ENCODE results near the gene TET2.

TET2 gene

GRCh38 chr4:105145156-105145902 lies 1.3 kb upstream of the TET2 start:
- no peak for DNase-seq

- DNase-seq, result no peak
Observed at GRCh38 chr4:105145903-105146275, 787 bp upstream of the TET2 start.

- DNase-seq, result no peak
Observed at GRCh38 chr4:105147016-105147552, 408 bp downstream of the TET2 start.

DNA sequence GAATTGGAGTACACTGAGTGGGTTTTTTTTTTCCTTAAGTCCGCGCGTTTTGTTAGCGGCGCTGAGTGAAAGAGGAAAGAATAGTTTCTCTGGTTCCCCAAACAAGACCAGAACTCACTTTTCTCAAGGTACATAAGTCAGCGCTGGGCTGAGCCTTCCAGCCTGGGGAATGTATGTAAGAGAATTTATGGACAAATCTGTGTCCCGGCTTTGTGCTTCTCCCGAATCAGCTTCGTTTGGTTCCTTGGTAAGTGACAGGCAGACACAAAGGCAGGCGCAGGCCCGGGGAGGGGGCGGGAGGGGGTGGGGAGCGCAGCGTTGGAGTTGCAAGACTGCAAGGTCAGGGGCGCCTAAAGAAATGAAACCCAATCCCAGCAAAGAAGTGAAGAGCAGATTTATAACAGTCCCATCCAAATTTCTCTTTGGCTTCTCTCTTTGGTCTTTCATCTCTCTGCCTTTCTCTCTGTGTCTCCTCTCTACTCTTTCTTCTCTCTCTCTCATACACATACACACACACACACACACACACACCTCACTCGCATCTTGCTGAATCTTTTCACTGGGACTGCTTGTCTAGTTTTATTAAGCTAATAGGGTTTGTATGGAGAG lies 981 bp downstream of the TET2 start:
- DNase-seq, result peak; percentile 7

- DNase-seq, result no peak
Observed at GRCh38 chr4:105148356-105148755, 1.7 kb downstream of the TET2 start.

GRCh38 chr4:105148776-105149175 lies 2.1 kb downstream of the TET2 start:
- DNase-seq, result no peak

DNA sequence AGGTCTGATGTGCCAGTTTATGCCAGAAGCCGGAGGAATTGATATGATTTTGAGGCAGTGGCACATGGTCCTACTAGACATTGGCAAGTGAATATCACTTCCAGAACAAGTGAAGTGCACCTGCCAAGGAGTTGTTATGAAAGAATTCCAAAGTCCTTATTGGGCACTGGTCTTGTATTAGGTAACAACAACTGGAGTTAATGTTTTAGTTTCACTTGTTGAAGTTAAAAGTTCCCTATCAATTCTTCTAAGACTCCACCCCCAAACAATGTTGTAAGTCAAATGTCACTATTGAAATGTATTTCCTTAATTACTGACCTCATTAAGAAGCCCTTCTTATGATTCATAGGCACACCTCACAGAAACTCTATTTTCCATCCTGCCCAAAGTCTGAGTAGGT lies 3.1 kb downstream of the TET2 start:
- no peak for DNase-seq

DNA sequence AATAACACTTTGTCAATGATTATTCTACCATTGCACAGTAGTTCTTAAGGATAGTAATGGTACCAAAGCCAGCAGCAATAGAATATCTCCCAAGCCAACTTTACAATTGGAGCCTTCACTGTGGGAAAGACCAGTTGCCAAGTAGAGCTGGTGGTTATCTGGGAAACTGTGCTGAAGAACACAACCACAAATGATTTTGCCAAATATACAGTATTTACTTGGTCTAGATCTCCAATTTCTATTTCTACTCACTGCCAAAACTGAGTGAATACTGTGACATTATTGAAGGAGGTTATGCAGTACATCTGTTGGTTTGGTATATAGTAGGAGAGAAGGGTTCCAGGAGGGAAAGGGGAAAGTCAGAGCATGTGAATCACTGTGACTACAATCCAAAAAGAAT lies 3.8 kb downstream of the TET2 start:
- no peak for DNase-seq

GRCh38 chr4:105153749-105154148 lies 7.1 kb downstream of the TET2 start:
- DNase-seq, result no peak

DNA sequence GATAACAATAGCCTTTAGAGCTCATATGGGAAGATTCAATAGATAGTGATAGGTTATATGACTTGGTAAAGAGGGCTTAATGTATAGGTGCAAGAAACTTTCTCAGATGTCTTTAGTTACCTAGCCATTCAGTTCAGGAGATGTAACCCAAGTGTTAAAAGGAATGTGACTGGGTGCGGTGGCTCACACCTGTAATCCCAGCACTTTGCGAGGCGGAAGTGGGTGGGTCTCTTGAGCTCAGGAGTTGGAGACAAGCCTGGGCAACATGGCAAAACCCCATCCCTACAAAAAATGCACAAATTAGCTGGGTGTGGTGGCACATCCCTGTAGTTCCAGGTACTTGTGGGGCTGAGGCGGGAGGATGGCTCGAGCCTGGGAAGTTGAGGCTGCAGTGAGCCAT lies 7.9 kb downstream of the TET2 start:
- DNase-seq, result no peak

- DNase-seq, result no peak
Observed at GRCh38 chr4:105155426-105155825, 8.8 kb downstream of the TET2 start.

- no peak for DNase-seq
Observed at GRCh38 chr4:105158837-105159236, 12.2 kb downstream of the TET2 start.

DNA sequence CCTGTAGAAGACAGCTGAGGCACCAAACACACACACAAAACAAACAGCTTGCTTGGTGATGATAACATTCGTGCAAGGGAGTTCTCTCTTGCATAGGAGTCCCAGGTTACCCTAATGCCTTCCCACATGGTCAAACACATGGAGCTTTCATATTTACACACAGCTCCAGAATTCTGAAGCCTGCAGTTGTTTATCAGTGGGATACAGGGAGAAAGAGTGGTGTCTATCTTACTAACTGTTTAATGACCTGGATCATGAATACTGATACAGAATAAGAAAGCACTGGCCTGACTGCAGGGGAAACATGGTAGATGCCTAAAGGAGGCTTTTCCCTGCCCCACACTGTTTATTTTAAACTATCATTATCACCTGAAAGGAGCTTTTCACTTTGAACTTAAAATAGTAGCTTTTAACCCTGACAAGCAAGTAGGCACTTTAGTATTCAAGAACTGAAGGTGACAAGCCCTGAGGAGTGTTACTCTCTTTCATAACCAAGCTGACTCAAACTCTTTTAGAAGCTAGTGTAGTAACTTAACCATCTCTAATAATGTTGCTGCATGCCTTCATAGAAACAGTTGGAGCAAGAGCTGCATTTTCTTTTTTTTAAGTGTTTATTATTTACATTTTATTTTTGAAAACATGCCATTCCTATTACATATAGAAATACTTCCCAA lies 15.6 kb downstream of the TET2 start:
- no peak for DNase-seq

DNA sequence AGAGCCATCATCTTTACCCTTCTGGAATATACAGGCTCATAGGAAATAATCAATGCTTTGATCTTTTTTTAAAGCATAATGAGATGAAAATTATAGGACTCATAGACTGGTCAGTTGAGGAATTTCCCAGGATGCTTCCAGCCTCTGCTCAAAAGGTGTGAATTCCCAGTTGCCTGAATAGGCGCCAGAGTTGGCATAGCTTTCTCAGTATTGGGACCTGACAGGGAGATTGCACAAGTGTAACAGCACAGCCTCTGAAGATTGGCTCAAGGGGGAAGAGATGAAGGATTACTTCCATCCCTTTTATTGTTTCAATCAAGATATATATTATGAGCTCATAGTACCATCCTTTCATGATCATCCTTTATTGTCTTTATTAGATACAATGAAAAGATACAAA lies 17.9 kb downstream of the TET2 start:
- no peak for DNase-seq

- DNase-seq, result no peak
Observed at GRCh38 chr4:105166066-105166465, 19.4 kb downstream of the TET2 start.

GRCh38 chr4:105170711-105171110 lies 24.0 kb downstream of the TET2 start:
- DNase-seq, result no peak

DNA sequence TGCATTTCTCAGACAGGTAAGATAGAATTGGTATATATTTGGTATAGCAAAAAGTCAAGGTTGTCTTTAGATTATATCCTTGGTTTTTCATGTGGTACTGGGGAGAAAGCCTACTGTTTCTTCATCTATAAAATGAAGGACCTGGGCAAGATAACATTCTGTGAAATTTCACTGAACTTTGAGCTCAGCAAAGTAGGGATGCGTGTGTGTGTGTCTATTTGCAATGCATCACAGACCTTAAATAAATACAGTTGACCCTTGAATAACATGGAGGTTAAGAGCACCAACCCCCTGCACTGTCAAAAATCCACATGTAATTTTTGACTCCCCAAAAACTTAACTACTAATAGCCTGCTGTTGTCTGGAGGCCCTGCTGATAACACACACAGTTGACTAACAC lies 25.2 kb downstream of the TET2 start:
- no peak for DNase-seq

DNA sequence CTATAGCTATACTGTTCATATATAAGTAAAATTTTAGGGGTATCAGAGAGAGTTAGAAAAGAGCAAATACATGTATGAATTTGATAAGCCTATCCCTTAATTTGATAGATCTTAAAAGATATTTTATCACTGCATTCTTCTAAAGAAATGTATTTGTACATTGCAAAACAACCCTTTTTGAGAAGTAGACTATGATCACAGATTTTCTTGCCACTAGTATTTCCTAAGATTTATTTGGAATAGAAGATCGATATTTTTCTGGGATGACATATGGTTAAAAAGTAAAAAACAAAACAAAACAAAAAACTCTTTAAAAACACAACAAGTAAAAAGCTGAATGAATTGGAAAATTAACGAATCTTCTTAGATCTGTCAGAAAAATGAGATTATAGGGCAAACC lies 27.4 kb downstream of the TET2 start:
- DNase-seq, result no peak

DNA sequence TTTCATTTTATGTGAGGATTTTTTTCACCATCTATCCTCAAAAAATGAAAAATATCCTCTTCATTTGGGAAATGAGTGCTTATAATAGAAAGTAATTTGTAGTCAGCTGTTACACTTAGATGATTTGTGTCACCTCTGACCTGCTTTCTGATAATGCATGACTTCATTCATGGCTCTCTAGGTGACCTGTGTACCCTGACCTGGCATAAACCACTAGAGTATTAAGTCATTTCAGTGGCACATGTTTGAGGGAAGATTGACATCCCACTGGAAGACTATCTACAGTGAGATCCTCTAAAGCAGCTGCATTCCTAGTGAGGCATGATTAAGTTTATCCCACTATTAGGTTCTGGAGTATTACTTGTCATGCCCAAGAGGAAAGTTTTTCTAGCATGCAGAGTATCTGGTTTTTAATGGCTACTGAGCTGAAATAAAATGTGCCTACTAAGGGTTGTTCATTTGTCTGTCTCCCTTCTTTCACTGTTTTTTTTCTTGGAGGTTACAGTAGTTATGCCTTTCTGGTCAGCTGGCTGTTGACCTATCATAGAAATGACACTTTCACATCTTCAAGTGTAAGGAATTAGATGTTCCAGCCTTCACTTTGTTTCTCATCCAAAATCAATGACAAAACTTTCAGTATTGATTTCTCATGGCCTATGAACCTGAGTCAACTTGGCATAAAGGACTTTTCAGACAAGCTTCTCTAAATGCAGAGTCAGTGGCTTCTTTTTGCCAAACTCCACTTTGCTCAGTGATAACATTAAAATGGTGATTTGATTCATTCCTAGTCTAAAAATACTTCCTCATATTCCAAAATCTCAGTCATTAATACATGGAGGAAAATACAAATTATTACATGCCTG lies 33.1 kb downstream of the TET2 start:
- DNase-seq, result no peak

DNA sequence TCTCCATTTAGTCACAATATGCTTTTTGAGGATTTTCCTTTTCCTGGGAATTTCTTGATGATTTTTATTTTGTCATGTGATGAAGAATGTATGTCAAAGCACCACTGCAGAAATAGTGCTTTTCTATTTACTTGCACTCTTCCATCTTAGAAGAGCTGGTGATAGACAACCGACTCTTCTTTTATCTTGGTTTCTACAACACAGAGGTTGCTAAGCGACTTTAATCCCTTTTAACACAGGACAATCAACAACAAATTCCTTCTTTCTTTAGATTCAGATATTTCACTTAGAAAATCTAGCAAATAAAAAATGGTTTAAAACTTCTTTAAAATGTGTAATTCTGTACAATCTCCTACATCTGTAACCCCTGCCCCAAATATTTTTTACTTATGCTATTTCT lies 34.6 kb downstream of the TET2 start:
- DNase-seq, result no peak

GRCh38 chr4:105182211-105182610 lies 35.5 kb downstream of the TET2 start:
- no peak for DNase-seq

- no peak for DNase-seq
Observed at GRCh38 chr4:105184316-105184980, 37.8 kb downstream of the TET2 start.
